Measurements from ENCODE around the gene FAM120B. TPM values are rescaled to one million over a fixed set of nuclear protein-coding genes. Genes with fewer than 3 reads are reported as not detected.

The FAM120B gene
- total RNA-seq, 1 experiment from 2014 or later: 25.2 TPM

- peak; percentile 79 for ATAC-seq
- Histone ChIP-seq H3K36me3 (ENCODE audit: control insufficient read depth in 1 of 2, insufficient read depth in 2 of 2, low read length in 2 of 2) (no peaks in the 10 kb centered on the region), H3K27me3 (ENCODE audit: insufficient read depth, low read length) (no peaks in the 10 kb centered on the region), H3K9ac (ENCODE audit: low read length) (no peak overlapping the region), H3K79me2 (ENCODE audit: insufficient read depth, low read length) (no peaks in the 10 kb centered on the region), H3K9me2 (ENCODE audit: insufficient read depth) (no peaks in the 10 kb centered on the region), H2AFZ (ENCODE audit: low read depth, low read length, poor library complexity, severe bottlenecking) (no peak overlapping the region), H3K4me3 (replicated peaks in 1 of 2; ENCODE audit: low read depth in 1 of 2, low read length in 2 of 2) (no peak overlapping the region), H3K4me2 (ENCODE audit: low read length) (no peak overlapping the region), H4K20me1 (ENCODE audit: insufficient read depth) (no peaks in the 10 kb centered on the region), H3K9me3 (ENCODE audit: control insufficient read depth in 1 of 2, insufficient read depth in 1 of 2, low read depth in 1 of 2, low read length in 2 of 2) (no peaks in the 10 kb centered on the region), H3K4me1 (ENCODE audit: control insufficient read depth in 1 of 2, insufficient read depth in 2 of 2, low read length in 2 of 2) (peaks cover 0 to 2% of the 10 kb centered on the region in 2 experiments; a peak in 1 of 4 replicates), H3K27ac (ENCODE audit: low read depth, low read length) (no peak overlapping the region)
- RAD21 ChIA-PET (ENCODE audit: low non-redundant PET in 1 of 2, low total read pairs in 2 of 2, uncharacterized antibody in 2 of 2, unreplicated experiment in 2 of 2): no interaction called here
- no TSS peak for BruUV-seq (replicated peaks)
- POLR2A ChIA-PET: no interaction called here
- intact Hi-C loops (cut with micrococcal nuclease): no loop called here
- CTCF ChIA-PET: no interaction called here
- DNase-seq (ENCODE audit: low read depth, low spot score): no peak
- TF ChIP-seq RAD21 (IDR thresholded peaks at IDR 0.05; ENCODE audit: low read depth): peak; percentile 25; the same call in 1 of the 2 replicates
- no peak for TF ChIP-seq REST (IDR thresholded peaks at IDR 0.05; ENCODE audit: low read depth)
- no peak for TF ChIP-seq EZH2phosphoT487 (IDR thresholded peaks at IDR 0.05; ENCODE audit: borderline replicate concordance)
- TF ChIP-seq ZNF274 (IDR thresholded peaks at IDR 0.05; ENCODE audit: low read depth, low read length): no peak
- TF ChIP-seq POLR2A (IDR thresholded peaks at IDR 0.05; ENCODE audit: borderline replicate concordance, extremely low read depth, insufficient read depth, insufficient read length): no peak
- TF ChIP-seq SRF (IDR thresholded peaks at IDR 0.05; ENCODE audit: low read depth): no peak
- peak in 2 of 3 experiments; percentile 23 to 33; a peak in 4 of 6 replicates for TF ChIP-seq CTCF (IDR thresholded peaks at IDR 0.05 in 2 of 3, conservative IDR thresholded peaks at IDR 0.05 in 1 of 3; ENCODE audit: borderline replicate concordance in 1 of 3, insufficient read depth in 1 of 3, low read depth in 2 of 3, low read length in 2 of 3)
- no peak for TF ChIP-seq FOSL1 (IDR thresholded peaks at IDR 0.05; ENCODE audit: low read depth)
- TF ChIP-seq SIN3A (IDR thresholded peaks at IDR 0.05; ENCODE audit: low read depth): no peak
Measured at GRCh38 chr6:170443151-170443662, 136.6 kb downstream of the FAM120B start.

All from HCT116 (cell line).